Measurements from ENCODE around the gene METTL24.

METTL24 gene

GRCh38 chr6:110357664-110358552 lies at the start of gene METTL24:
Gene METTL24, minus strand, starts transcription at chr6:110358349. Its CDS starts 77 bp downstream, at chr6:110358272.
- no peak for DNase-seq (ENCODE audit: low read depth in 2 of 2)

- no peak for DNase-seq (ENCODE audit: low read depth in 2 of 2)
Observed at GRCh38 chr6:110404607-110405006, 46.5 kb upstream of the METTL24 start.

GRCh38 chr6:110401585-110402176 lies 43.5 kb upstream of the METTL24 start:
- no peak for DNase-seq (ENCODE audit: low read depth in 2 of 2)

GRCh38 chr6:110400208-110400607 lies 42.1 kb upstream of the METTL24 start:
- DNase-seq (ENCODE audit: low read depth in 2 of 2): no peak

GRCh38 chr6:110399219-110400071 lies 41.3 kb upstream of the METTL24 start:
- DNase-seq (ENCODE audit: low read depth in 2 of 2): no peak

GRCh38 chr6:110398778-110399177 lies 40.6 kb upstream of the METTL24 start:
- DNase-seq (ENCODE audit: low read depth in 2 of 2): no peak

GRCh38 chr6:110395221-110395620 lies 37.1 kb upstream of the METTL24 start:
- DNase-seq (ENCODE audit: low read depth in 2 of 2): no peak

- DNase-seq (ENCODE audit: low read depth in 2 of 2): no peak
Observed at GRCh38 chr6:110394409-110394808, 36.3 kb upstream of the METTL24 start.

GRCh38 chr6:110392727-110393126 lies 34.6 kb upstream of the METTL24 start:
- no peak for DNase-seq (ENCODE audit: low read depth in 2 of 2)

GRCh38 chr6:110390404-110390803 lies 32.3 kb upstream of the METTL24 start:
- DNase-seq (ENCODE audit: low read depth in 2 of 2): no peak

GRCh38 chr6:110389689-110390382 lies 31.7 kb upstream of the METTL24 start:
- DNase-seq (ENCODE audit: low read depth in 2 of 2): no peak

- no peak for DNase-seq (ENCODE audit: low read depth in 2 of 2)
Observed at GRCh38 chr6:110387986-110388385, 29.8 kb upstream of the METTL24 start.

GRCh38 chr6:110385458-110385863 lies 27.3 kb upstream of the METTL24 start:
- no peak for DNase-seq (ENCODE audit: low read depth in 2 of 2)

GRCh38 chr6:110378552-110378951 lies 20.4 kb upstream of the METTL24 start:
- DNase-seq (ENCODE audit: low read depth in 2 of 2): no peak

- DNase-seq (ENCODE audit: low read depth in 2 of 2): no peak
Observed at GRCh38 chr6:110369066-110369465, 10.9 kb upstream of the METTL24 start.

GRCh38 chr6:110368284-110368683 lies 10.1 kb upstream of the METTL24 start:
- DNase-seq (ENCODE audit: low read depth in 2 of 2): no peak

GRCh38 chr6:110367825-110368224 lies 9.7 kb upstream of the METTL24 start:
- no peak for DNase-seq (ENCODE audit: low read depth in 2 of 2)

- DNase-seq (ENCODE audit: low read depth in 2 of 2): no peak
Observed at GRCh38 chr6:110366975-110367374, 8.8 kb upstream of the METTL24 start.

GRCh38 chr6:110366256-110366655 lies 8.1 kb upstream of the METTL24 start:
- DNase-seq (ENCODE audit: low read depth in 2 of 2): no peak

GRCh38 chr6:110364364-110365105 lies 6.4 kb upstream of the METTL24 start:
- no peak for DNase-seq (ENCODE audit: low read depth in 2 of 2)

GRCh38 chr6:110363748-110364147 lies 5.6 kb upstream of the METTL24 start:
- DNase-seq (ENCODE audit: low read depth in 2 of 2): no peak
